Ishikawa (cell line): ENCODE measurements around the gene ZNF618.

Source experiments
- CEBPB ChIP-seq: IDR thresholded peaks from 2 replicates; pipeline ENCODE4 v1.6.1; 2012
- CREB1 ChIP-seq: IDR thresholded peaks from 2 replicates; pipeline ENCODE4 v1.6.1; 2012; ENCODE audit warnings: low read depth
- EGR1 ChIP-seq: IDR thresholded peaks from 2 replicates; pipeline ENCODE4 v1.6.1; 2012
- EP300 ChIP-seq: IDR thresholded peaks from 2 replicates; pipeline ENCODE4 v1.6.1; 2012; ENCODE audit warnings: borderline replicate concordance
- FOXM1 ChIP-seq: IDR thresholded peaks from 2 replicates; pipeline ENCODE4 v1.6.1; 2012; ENCODE audit warnings: low read depth, borderline replicate concordance
- NFIC ChIP-seq: IDR thresholded peaks from 2 replicates; pipeline ENCODE4 v1.6.1; 2012
- RAD21 ChIP-seq: IDR thresholded peaks from 2 replicates; pipeline ENCODE4 v1.6.1; 2012; ENCODE audit warnings: low read depth
- TAF1 ChIP-seq: IDR thresholded peaks from 2 replicates; pipeline ENCODE4 v1.6.1; 2012; ENCODE audit warnings: low read depth, mild to moderate bottlenecking
- TCF12 ChIP-seq: IDR thresholded peaks from 2 replicates; pipeline ENCODE4 v1.6.1; 2012; ENCODE audit warnings: low read depth
- TEAD4 ChIP-seq: IDR thresholded peaks from 2 replicates; pipeline ENCODE4 v1.6.1; 2012
- USF1 ChIP-seq: IDR thresholded peaks from 2 replicates; pipeline ENCODE4 v1.6.1; 2012
- YY1 ChIP-seq: IDR thresholded peaks from 2 replicates; pipeline ENCODE4 v1.6.1; 2012; ENCODE audit warnings: low read depth
- ZBTB7A ChIP-seq: IDR thresholded peaks from 2 replicates; pipeline ENCODE4 v1.6.1; 2012; ENCODE audit warnings: low read depth
- TF ChIP-seq, protein P1 (sequence below): IDR thresholded peaks from 2 replicates; pipeline ENCODE4 v1.6.1; 2012; ENCODE audit warnings: low read depth, mild to moderate bottlenecking
- TF ChIP-seq, protein P2 (sequence below): IDR thresholded peaks from 2 replicates; pipeline ENCODE4 v1.6.1; 2012

Gene ZNF618

DNA sequence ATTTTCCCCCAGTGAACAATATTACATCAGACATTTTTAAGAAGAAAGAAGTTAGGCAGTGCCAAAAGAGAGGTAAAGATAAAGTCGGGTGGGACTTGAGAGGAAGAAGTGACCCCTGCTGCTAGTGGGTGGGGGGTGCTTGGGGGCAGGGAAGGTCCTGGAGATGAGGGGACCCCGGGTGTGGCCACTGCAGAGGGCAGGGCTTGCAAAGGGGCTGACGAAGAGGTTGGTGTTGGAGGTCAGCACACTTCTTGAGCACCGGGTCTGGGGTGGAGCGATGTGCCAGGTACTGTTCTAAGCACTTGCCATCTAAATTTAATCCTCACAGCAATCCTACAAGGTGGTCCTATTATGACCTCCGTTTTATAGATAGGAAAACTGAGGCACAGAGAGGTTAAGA, 140.0 kb downstream of the ZNF618 start:
- no peak for TF ChIP-seq ZBTB7A
- TF ChIP-seq, protein P1, sequence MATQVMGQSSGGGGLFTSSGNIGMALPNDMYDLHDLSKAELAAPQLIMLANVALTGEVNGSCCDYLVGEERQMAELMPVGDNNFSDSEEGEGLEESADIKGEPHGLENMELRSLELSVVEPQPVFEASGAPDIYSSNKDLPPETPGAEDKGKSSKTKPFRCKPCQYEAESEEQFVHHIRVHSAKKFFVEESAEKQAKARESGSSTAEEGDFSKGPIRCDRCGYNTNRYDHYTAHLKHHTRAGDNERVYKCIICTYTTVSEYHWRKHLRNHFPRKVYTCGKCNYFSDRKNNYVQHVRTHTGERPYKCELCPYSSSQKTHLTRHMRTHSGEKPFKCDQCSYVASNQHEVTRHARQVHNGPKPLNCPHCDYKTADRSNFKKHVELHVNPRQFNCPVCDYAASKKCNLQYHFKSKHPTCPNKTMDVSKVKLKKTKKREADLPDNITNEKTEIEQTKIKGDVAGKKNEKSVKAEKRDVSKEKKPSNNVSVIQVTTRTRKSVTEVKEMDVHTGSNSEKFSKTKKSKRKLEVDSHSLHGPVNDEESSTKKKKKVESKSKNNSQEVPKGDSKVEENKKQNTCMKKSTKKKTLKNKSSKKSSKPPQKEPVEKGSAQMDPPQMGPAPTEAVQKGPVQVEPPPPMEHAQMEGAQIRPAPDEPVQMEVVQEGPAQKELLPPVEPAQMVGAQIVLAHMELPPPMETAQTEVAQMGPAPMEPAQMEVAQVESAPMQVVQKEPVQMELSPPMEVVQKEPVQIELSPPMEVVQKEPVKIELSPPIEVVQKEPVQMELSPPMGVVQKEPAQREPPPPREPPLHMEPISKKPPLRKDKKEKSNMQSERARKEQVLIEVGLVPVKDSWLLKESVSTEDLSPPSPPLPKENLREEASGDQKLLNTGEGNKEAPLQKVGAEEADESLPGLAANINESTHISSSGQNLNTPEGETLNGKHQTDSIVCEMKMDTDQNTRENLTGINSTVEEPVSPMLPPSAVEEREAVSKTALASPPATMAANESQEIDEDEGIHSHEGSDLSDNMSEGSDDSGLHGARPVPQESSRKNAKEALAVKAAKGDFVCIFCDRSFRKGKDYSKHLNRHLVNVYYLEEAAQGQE, result no peak
- TF ChIP-seq, protein P2, sequence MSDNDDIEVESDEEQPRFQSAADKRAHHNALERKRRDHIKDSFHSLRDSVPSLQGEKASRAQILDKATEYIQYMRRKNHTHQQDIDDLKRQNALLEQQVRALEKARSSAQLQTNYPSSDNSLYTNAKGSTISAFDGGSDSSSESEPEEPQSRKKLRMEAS, result no peak
- no peak for TF ChIP-seq CEBPB
- no peak for TF ChIP-seq RAD21
- TF ChIP-seq NFIC, result no peak
- TF ChIP-seq EP300, result no peak
- TF ChIP-seq CREB1, result no peak
- no peak for TF ChIP-seq USF1
- no peak for TF ChIP-seq YY1
- TF ChIP-seq TAF1, result no peak
- no peak for TF ChIP-seq FOXM1

DNA sequence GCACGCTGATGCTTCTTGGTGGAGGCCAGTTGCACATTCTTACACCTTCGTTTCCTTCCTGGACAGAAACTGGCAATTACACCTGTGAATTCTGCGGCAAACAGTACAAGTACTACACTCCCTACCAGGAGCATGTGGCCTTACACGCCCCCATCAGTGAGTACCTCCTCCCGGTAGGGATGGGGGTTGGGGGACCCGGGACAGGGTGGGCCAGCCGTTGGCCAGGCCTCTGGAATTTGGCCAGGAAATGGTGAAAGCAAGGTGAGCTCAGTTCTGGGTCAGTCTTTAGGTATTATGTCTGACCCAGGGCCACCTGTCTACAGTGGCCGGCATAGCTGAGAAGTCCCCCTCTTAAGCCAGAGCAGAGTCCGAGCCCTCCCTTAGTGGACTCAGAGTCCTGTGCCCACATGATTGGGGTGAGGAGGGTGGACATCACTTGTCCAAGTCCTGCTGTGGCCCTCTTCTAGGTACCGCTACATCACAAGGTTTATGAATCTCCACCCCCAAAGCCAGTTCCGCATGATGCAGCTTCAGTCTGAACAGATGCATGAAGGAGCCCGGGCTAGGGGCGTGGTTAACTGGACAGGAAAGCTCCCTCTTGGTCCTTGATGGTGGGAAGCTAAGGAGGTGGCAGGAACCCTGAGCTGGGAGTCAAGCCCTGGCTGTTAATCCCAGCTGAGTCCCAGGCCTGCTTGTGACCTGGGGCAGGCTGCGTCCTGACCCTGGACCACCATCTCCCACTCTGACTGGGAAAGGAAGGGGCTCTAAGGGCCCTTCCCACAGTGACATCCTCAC, 140.7 kb downstream of the ZNF618 start:
- TF ChIP-seq YY1 (no peak), FOXM1 (no peak), NFIC (no peak), CREB1 (no peak), ZBTB7A (no peak), RAD21 (no peak), USF1 (no peak), TAF1 (no peak), EGR1 (no peak)

- no peak for TF ChIP-seq USF1
- no peak for TF ChIP-seq TAF1
- TF ChIP-seq RAD21, result no peak
- TF ChIP-seq, protein P2, result no peak
These were observed 141.9 kb downstream of the ZNF618 start for GRCh38 chr9:114017741-114018715.

DNA sequence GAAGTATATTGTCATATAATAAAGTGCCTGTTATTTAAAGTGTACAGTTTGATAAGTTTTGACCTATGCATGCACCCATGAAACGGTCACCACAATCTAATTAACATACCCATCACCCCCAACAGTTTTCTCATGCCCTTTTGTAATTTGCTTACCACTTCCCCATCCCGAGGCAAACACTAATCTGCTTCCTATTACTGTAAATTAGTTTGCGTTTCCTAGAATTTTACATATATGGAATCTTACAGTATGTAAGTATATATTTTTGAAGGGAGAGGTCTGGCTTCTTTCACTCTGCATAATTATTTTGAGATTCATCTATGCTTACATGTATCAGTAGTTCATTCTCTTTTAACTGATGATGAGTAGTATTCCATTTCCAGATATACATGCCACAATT, 145.5 kb downstream of the ZNF618 start:
- TF ChIP-seq CEBPB, result no peak
- no peak for TF ChIP-seq EGR1
- TF ChIP-seq, protein P2, result no peak
- no peak for TF ChIP-seq NFIC
- no peak for TF ChIP-seq RAD21

DNA sequence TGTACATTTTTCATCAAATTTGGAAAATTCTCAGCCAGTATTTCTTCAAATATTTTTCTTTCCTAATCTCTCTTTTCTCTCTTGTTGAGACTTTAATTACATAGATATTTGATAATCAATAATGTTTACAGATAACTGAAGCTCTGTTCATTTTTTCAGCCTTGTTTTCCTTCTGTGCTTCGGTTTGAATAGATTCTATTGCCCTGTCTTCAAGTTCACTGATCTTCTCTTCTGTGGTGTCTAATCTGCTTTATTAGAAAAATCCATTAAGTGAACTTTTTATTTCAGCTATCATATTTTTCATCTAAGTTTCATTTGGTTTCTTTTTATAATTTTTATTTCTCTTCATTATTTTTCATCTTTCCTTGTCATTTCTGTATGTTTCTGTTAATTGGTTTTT, 147.9 kb downstream of the ZNF618 start:
- TF ChIP-seq YY1 (no peak), CEBPB (no peak), RAD21 (no peak)

DNA sequence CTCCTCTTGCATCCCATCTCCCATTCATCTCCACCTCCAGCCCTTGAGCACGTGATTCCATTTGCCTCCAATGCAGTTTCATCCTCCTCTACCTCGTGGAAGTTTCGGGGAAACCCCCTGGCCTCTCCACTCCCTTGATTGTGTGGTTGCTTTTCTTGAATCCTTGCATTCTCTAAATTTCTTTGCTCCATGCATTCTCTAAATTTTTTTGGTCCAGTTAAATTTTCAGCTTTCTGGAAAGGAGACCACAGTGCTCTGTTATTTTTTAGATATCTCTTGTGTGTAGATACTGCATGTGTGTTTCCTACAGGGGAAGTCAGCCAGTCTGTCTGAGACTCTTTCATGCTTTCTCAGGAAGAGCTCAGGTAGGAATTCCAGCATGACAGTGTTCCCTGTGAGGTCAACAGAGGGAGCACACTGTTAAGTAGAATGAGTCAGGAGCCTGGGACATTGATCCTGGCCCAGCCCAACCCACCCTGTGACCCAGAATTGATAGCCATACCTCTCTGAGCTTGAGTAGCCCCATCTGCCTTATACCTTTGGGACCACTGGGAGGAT, 149.2 kb downstream of the ZNF618 start:
- TF ChIP-seq RAD21, result no peak
- TF ChIP-seq TEAD4, result no peak
- TF ChIP-seq EGR1, result no peak
- TF ChIP-seq, protein P2, result no peak
- no peak for TF ChIP-seq YY1
- TF ChIP-seq, protein P1, result no peak
- no peak for TF ChIP-seq TCF12
- TF ChIP-seq USF1, result no peak
- TF ChIP-seq CREB1, result no peak
- TF ChIP-seq TAF1, result no peak
- TF ChIP-seq CEBPB, result no peak
- no peak for TF ChIP-seq FOXM1
- TF ChIP-seq NFIC, result no peak
- TF ChIP-seq ZBTB7A, result no peak
- no peak for TF ChIP-seq EP300
